ENCODE data around the gene S100Z.

DNA sequence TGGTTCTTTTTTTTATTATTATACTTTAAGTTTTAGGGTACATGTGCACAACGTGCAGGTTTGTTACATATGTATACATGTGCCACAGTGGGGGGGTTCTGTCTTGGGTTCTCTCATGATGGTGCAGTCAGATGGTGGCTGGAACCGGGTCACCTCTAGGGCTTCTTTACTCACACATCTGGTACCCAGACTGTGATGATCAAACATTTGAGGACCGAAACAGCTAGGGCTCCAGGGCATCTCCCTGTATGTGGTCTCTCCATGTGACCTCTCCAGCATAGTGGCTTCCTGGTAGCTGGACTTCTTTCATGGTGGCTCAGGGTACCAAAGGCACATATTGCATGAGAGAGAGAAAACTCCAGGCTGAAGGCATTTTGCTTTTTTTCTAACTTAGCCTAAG lies 93.2 kb downstream of the S100Z start:
- TF ChIP-seq, protein P1, sequence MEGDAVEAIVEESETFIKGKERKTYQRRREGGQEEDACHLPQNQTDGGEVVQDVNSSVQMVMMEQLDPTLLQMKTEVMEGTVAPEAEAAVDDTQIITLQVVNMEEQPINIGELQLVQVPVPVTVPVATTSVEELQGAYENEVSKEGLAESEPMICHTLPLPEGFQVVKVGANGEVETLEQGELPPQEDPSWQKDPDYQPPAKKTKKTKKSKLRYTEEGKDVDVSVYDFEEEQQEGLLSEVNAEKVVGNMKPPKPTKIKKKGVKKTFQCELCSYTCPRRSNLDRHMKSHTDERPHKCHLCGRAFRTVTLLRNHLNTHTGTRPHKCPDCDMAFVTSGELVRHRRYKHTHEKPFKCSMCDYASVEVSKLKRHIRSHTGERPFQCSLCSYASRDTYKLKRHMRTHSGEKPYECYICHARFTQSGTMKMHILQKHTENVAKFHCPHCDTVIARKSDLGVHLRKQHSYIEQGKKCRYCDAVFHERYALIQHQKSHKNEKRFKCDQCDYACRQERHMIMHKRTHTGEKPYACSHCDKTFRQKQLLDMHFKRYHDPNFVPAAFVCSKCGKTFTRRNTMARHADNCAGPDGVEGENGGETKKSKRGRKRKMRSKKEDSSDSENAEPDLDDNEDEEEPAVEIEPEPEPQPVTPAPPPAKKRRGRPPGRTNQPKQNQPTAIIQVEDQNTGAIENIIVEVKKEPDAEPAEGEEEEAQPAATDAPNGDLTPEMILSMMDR (IDR thresholded peaks at IDR 0.05; ENCODE audit: insufficient read depth, low read depth, low read length) = no peak
- no peak for TF ChIP-seq EZH2 (IDR thresholded peaks at IDR 0.05; ENCODE audit: insufficient read depth, low read length)

Data from astrocyte (in vitro differentiated cells and primary cell).